GM23338 (cell line): ENCODE data around the gene GAB1. TPM values are rescaled to one million over a fixed set of nuclear protein-coding genes. Genes with fewer than 3 reads are reported as not detected.

ENCODE experiments used
- ATAC-seq: fragments of 200-7000 bp; cut with Tn5 transposase; 3 replicates; pipeline ENCODE4 v1.9.1; 2020
- DNase-seq: peaks from one replicate; pipeline ENCODE4 v3.0.0-alpha.2; 2015; ENCODE audit warnings: low spot score
- H2AFZ ChIP-seq: fragments of 200-600 bp; sonication (generic); 2 replicates; pipeline ENCODE4 v1.8.0; 2016; ENCODE audit warnings: antibody characterized with exemption, mild to moderate bottlenecking, moderate library complexity
- H3F3A ChIP-seq: fragments of 200-600 bp; sonication (generic); replicated peaks from 2 replicates; pipeline ENCODE4 v1.8.0; 2017; ENCODE audit warnings: antibody characterized with exemption, mixed run types, low read depth
- H3K27ac ChIP-seq: fragments of 200-600 bp; sonication (generic); 2 replicates; pipeline ENCODE4 v1.6.1; 2016; ENCODE audit warnings: low read depth
- H3K27me3 ChIP-seq: fragments of 200-600 bp; sonication (generic); 2 replicates; pipeline ENCODE4 v1.8.0; 2016; ENCODE audit warnings: mild to moderate bottlenecking, mixed run types, moderate library complexity; ENCODE audit not compliant: insufficient read depth
- H3K36me3 ChIP-seq: fragments of 200-600 bp; sonication (generic); 2 replicates; pipeline ENCODE4 v1.8.0; 2016; ENCODE audit warnings: mild to moderate bottlenecking; ENCODE audit not compliant: insufficient read depth
- H3K4me1 ChIP-seq: fragments of 200-600 bp; sonication (generic); 2 replicates; pipeline ENCODE4 v1.8.0; 2016; ENCODE audit warnings: mild to moderate bottlenecking, moderate library complexity; ENCODE audit not compliant: insufficient read depth
- H3K4me2 ChIP-seq: fragments of 200-600 bp; sonication (generic); 2 replicates; pipeline ENCODE4 v1.7.1; 2017; ENCODE audit warnings: mixed run types
- H3K4me3 ChIP-seq: fragments of 200-600 bp; sonication (generic); 2 replicates; pipeline ENCODE4 v1.6.1; 2016; ENCODE audit warnings: mixed run types
- H3K79me2 ChIP-seq: fragments of 200-600 bp; sonication (generic); replicated peaks from 2 replicates; pipeline ENCODE4 v1.8.0; 2017; ENCODE audit warnings: mild to moderate bottlenecking; ENCODE audit not compliant: insufficient read depth
- H3K9me2 ChIP-seq: fragments of 200-600 bp; sonication (generic); 2 replicates; pipeline ENCODE4 v1.8.0; 2017; ENCODE audit not compliant: insufficient read depth
- H4K20me1 ChIP-seq: fragments of 200-600 bp; sonication (generic); replicated peaks from 2 replicates; pipeline ENCODE4 v1.8.0; 2017; ENCODE audit warnings: mild to moderate bottlenecking; ENCODE audit not compliant: insufficient read depth
- H3K27ac Mint-ChIP-seq: 2 replicates; pipeline ENCODE4 v1.8.0; 2020; ENCODE audit warnings: inconsistent platforms, mild to moderate bottlenecking, moderate library complexity, mixed read lengths
- H3K27me3 Mint-ChIP-seq: 3 replicates; pipeline ENCODE4 v1.8.0; 2022; ENCODE audit warnings: low read depth, mild to moderate bottlenecking, moderate library complexity, mixed read lengths, inconsistent platforms; ENCODE audit not compliant: insufficient read depth, poor library complexity
- H3K36me3 Mint-ChIP-seq: 3 replicates; pipeline ENCODE4 v1.8.0; 2021; ENCODE audit warnings: low read depth, mild to moderate bottlenecking, inconsistent platforms, moderate library complexity, mixed read lengths
- H3K4me1 Mint-ChIP-seq: 3 replicates; pipeline ENCODE4 v1.8.0; 2020; ENCODE audit warnings: mild to moderate bottlenecking, inconsistent platforms, mixed read lengths
- H3K4me3 Mint-ChIP-seq: 3 replicates; pipeline ENCODE4 v1.8.0; 2021; ENCODE audit warnings: moderate library complexity, mild to moderate bottlenecking, inconsistent platforms, mixed read lengths
- H3K9me3 Mint-ChIP-seq: 3 replicates; pipeline ENCODE4 v1.8.0; 2020; ENCODE audit warnings: moderate library complexity, mild to moderate bottlenecking, inconsistent platforms, mixed read lengths
- CREB1 ChIP-seq: fragments of 250-450 bp; sonication (Bioruptor Pico); IDR thresholded peaks from 2 replicates; pipeline ENCODE4 v1.5.0; 2020; ENCODE audit warnings: low read depth, mild to moderate bottlenecking, moderate library complexity
- ETS1 ChIP-seq: IDR thresholded peaks from 2 replicates; pipeline ENCODE4 v1.6.1; 2016; ENCODE audit warnings: antibody characterized with exemption
- EZH2 ChIP-seq: fragments of 200-600 bp; sonication (generic); IDR thresholded peaks from one replicate; pipeline ENCODE4 v1.8.0; 2017; ENCODE audit warnings: antibody characterized with exemption, mild to moderate bottlenecking, low read depth; ENCODE audit not compliant: unreplicated experiment
- NANOG ChIP-seq: IDR thresholded peaks from 2 replicates; pipeline ENCODE4 v1.6.1; 2016; ENCODE audit warnings: antibody characterized with exemption, borderline replicate concordance
- STAT1 ChIP-seq: IDR thresholded peaks from one replicate; pipeline ENCODE4 v1.6.1; 2016; ENCODE audit warnings: antibody characterized with exemption; ENCODE audit not compliant: unreplicated experiment
- ZNF114 ChIP-seq: fragments of 250-450 bp; sonication (Bioruptor Pico); IDR thresholded peaks from 2 replicates; pipeline ENCODE4 v1.5.0; 2020; ENCODE audit warnings: mild to moderate bottlenecking, moderate library complexity
- polyA plus RNA-seq: library from polyadenylated mRNA; unstranded; fragments of >200 nt; fragmentation: Nextera tagmentation; extraction: Ambion mirVana; gene quantifications from 2 replicates; pipeline ENCODE4 v1.2.1, GENCODE V29; 2016
- total RNA-seq: library from RNA; depleted of rRNA; stranded (reverse); fragments of >200 nt; shearing (Covaris generic); gene quantifications from 2 replicates; pipeline ENCODE4 v1.2.3, GENCODE V29; 2014
- TF ChIP-seq, protein P1 (sequence below): fragments of 250-450 bp; sonication (Bioruptor Pico); IDR thresholded peaks from 2 replicates; pipeline ENCODE4 v1.5.0; 2020; ENCODE audit warnings: mild to moderate bottlenecking, moderate library complexity
- TF ChIP-seq, protein P2 (sequence below), 2 experiments: fragments of 200-600 bp in 1 of 2; sonication (generic) in 1 of 2; conservative IDR thresholded peaks; 2 replicates each; pipeline versions ENCODE4 v1.5.1 to v1.6.1; 2016 to 2017; ENCODE audit warnings: antibody characterized with exemption in 2 of 2, low read depth in 2 of 2, mild to moderate bottlenecking in 2 of 2, moderate library complexity in 1 of 2

GAB1 gene
- total and polyA plus RNA-seq, 2 experiments from 2014 or later: 4.0 to 18.4 TPM

DNA sequence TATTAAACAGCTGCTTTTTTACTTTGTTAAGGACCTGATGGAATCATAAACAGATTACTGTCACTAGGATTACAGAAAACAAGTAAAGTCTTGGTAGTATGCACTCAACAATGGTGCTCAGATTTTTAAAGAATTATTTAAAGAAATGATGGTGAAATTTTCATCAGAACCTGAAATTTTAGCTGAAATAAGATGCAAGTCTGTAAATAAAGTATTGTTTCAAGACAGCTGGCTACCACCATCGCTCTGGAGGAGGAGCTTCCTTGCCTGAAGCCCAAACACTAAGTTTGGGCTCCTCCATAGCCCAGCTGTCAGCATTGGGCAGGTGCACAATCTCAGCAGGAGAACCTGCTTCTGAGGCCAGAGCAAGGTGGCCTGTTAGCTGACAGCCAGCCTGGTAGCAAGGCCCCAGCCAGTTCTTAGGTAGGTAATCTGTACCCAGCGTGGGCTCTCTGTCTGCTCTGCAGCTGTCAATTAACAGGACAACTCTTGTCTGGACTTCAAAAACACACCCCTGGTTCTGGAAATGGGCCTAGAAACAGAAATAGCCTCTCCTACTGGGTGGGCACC lies 4.6 kb downstream of the GAB1 start (continued):
- TF ChIP-seq, protein P1, sequence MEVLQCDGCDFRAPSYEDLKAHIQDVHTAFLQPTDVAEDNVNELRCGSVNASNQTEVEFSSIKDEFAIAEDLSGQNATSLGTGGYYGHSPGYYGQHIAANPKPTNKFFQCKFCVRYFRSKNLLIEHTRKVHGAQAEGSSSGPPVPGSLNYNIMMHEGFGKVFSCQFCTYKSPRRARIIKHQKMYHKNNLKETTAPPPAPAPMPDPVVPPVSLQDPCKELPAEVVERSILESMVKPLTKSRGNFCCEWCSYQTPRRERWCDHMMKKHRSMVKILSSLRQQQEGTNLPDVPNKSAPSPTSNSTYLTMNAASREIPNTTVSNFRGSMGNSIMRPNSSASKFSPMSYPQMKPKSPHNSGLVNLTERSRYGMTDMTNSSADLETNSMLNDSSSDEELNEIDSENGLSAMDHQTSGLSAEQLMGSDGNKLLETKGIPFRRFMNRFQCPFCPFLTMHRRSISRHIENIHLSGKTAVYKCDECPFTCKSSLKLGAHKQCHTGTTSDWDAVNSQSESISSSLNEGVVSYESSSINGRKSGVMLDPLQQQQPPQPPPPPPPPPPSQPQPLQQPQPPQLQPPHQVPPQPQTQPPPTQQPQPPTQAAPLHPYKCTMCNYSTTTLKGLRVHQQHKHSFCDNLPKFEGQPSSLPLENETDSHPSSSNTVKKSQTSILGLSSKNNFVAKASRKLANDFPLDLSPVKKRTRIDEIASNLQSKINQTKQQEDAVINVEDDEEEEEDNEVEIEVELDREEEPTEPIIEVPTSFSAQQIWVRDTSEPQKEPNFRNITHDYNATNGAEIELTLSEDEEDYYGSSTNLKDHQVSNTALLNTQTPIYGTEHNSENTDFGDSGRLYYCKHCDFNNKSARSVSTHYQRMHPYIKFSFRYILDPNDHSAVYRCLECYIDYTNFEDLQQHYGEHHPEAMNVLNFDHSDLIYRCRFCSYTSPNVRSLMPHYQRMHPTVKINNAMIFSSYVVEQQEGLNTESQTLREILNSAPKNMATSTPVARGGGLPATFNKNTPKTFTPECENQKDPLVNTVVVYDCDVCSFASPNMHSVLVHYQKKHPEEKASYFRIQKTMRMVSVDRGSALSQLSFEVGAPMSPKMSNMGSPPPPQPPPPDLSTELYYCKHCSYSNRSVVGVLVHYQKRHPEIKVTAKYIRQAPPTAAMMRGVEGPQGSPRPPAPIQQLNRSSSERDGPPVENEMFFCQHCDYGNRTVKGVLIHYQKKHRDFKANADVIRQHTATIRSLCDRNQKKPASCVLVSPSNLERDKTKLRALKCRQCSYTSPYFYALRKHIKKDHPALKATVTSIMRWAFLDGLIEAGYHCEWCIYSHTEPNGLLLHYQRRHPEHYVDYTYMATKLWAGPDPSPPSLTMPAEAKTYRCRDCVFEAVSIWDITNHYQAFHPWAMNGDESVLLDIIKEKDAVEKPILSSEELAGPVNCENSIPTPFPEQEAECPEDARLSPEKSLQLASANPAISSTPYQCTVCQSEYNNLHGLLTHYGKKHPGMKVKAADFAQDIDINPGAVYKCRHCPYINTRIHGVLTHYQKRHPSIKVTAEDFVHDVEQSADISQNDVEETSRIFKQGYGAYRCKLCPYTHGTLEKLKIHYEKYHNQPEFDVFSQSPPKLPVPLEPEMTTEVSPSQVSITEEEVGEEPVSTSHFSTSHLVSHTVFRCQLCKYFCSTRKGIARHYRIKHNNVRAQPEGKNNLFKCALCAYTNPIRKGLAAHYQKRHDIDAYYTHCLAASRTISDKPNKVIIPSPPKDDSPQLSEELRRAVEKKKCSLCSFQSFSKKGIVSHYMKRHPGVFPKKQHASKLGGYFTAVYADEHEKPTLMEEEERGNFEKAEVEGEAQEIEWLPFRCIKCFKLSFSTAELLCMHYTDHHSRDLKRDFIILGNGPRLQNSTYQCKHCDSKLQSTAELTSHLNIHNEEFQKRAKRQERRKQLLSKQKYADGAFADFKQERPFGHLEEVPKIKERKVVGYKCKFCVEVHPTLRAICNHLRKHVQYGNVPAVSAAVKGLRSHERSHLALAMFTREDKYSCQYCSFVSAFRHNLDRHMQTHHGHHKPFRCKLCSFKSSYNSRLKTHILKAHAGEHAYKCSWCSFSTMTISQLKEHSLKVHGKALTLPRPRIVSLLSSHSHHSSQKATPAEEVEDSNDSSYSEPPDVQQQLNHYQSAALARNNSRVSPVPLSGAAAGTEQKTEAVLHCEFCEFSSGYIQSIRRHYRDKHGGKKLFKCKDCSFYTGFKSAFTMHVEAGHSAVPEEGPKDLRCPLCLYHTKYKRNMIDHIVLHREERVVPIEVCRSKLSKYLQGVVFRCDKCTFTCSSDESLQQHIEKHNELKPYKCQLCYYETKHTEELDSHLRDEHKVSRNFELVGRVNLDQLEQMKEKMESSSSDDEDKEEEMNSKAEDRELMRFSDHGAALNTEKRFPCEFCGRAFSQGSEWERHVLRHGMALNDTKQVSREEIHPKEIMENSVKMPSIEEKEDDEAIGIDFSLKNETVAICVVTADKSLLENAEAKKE: no peak
- no peak for TF ChIP-seq CREB1 (CRISPR knock-in tag)

GRCh38 chr4:143343276-143343831 lies 6.7 kb downstream of the GAB1 start:
- H2AFZ ChIP-seq: no peak overlapping the region
- DNase-seq (peak; percentile 59), ATAC-seq (peak; percentile 80)
- H3K27ac ChIP-seq: peak overlapping the region; percentile 34; the same call in 1 of the 2 replicates
- H3K4me2 ChIP-seq: 0 out of 2 replicates have a peak overlapping the region, but pooled peaks have one; percentile 25
- no peaks in the 10 kb centered on the region for H3F3A ChIP-seq
- no peaks in the 10 kb centered on the region for H3K9me3 Mint-ChIP-seq
- H3K27ac Mint-ChIP-seq: peak overlapping the region; percentile 63; the same call in 1 of the 2 replicates
- peaks cover 26% of the 10 kb centered on the region for H4K20me1 ChIP-seq
- peaks cover 3% of the 10 kb centered on the region for H3K27me3 Mint-ChIP-seq
- H3K27me3 ChIP-seq: peaks cover 3% of the 10 kb centered on the region
- no peaks in the 10 kb centered on the region for H3K36me3 ChIP-seq
- H3K36me3 Mint-ChIP-seq: no peaks in the 10 kb centered on the region
- H3K79me2 ChIP-seq: peaks cover 88% of the 10 kb centered on the region
- peaks cover 33% of the 10 kb centered on the region for H3K4me1 ChIP-seq
- peaks cover 51% of the 10 kb centered on the region for H3K4me1 Mint-ChIP-seq
- no peak overlapping the region for H3K4me3 Mint-ChIP-seq
- H3K4me3 ChIP-seq: no peak overlapping the region
- no peaks in the 10 kb centered on the region for H3K9me2 ChIP-seq
- TF ChIP-seq EZH2 (no peak), NANOG (no peak), ZNF114 (CRISPR knock-in tag) (no peak), ETS1 (no peak), STAT1 (no peak), CREB1 (CRISPR knock-in tag) (no peak)
- TF ChIP-seq, protein P2, sequence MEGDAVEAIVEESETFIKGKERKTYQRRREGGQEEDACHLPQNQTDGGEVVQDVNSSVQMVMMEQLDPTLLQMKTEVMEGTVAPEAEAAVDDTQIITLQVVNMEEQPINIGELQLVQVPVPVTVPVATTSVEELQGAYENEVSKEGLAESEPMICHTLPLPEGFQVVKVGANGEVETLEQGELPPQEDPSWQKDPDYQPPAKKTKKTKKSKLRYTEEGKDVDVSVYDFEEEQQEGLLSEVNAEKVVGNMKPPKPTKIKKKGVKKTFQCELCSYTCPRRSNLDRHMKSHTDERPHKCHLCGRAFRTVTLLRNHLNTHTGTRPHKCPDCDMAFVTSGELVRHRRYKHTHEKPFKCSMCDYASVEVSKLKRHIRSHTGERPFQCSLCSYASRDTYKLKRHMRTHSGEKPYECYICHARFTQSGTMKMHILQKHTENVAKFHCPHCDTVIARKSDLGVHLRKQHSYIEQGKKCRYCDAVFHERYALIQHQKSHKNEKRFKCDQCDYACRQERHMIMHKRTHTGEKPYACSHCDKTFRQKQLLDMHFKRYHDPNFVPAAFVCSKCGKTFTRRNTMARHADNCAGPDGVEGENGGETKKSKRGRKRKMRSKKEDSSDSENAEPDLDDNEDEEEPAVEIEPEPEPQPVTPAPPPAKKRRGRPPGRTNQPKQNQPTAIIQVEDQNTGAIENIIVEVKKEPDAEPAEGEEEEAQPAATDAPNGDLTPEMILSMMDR (conservative IDR thresholded peaks at IDR 0.05; ENCODE audit: low read depth in 2 of 2): no peak
